IMR-90 (cell line): Measurements from ENCODE around the gene CARMIL1. TPM values are rescaled to one million over a fixed set of nuclear protein-coding genes. Genes with fewer than 3 reads are reported as not detected.

ENCODE experiments used
- ATAC-seq: fragments of 200-7000 bp; cut with Tn5 transposase; 2 replicates; pipeline ENCODE4 v1.9.1; 2020; ENCODE audit warnings: low read depth, mild to moderate bottlenecking, moderate library complexity
- BruUV-seq: library from RNA; stranded (reverse); fragments of 400-500 nt; replicated peaks from 2 replicates; lab custom pipeline; 2021; lab: Mats Ljungman, UMichigan
- CTCF ChIA-PET: fragments of 300-600 bp; formaldehyde crosslinking; extraction: SDS; loops from one replicate; lab custom pipeline; 2021; ENCODE audit warnings: antibody characterized with exemption; lab: Yijun Ruan, JAX
- POLR2A ChIA-PET: fragments of 300-600 bp; sonication (Branson Sonifier 250); formaldehyde crosslinking; loops from one replicate; lab custom pipeline; 2022; ENCODE audit warnings: antibody characterized with exemption; ENCODE audit not compliant: unreplicated experiment; lab: Charles Lee
- DNase-seq: peaks from one replicate; pipeline ENCODE4 v3.0.0; 2013
- H2AFZ ChIP-seq: replicated peaks from 2 replicates; pipeline ENCODE3; 2013; ENCODE audit warnings: low read length, mild to moderate bottlenecking; ENCODE audit not compliant: poor library complexity
- H2AK5ac ChIP-seq: 2 replicates; pipeline ENCODE4 v1.6.1; 2013; ENCODE audit warnings: low read depth, low read length, inconsistent platforms
- H2AK9ac ChIP-seq: replicated peaks from 2 replicates; pipeline ENCODE3; 2013; ENCODE audit warnings: mild to moderate bottlenecking, low read depth, low read length, moderate library complexity; ENCODE audit not compliant: poor library complexity
- H2BK120ac ChIP-seq: 2 replicates; pipeline ENCODE4 v1.6.1; 2013; ENCODE audit warnings: low read depth, low read length, inconsistent platforms
- H2BK15ac ChIP-seq: 3 replicates; pipeline ENCODE4 v1.6.1; 2013; ENCODE audit warnings: low read depth, low read length, inconsistent platforms
- H2BK20ac ChIP-seq: 2 replicates; pipeline ENCODE4 v1.6.1; 2013; ENCODE audit warnings: low read depth, mild to moderate bottlenecking, inconsistent platforms, low read length, moderate library complexity
- H2BK5ac ChIP-seq: 2 replicates; pipeline ENCODE4 v1.6.1; 2013; ENCODE audit warnings: mild to moderate bottlenecking, low read depth, low read length, inconsistent platforms; ENCODE audit not compliant: poor library complexity, severe bottlenecking
- H3K14ac ChIP-seq: replicated peaks from 2 replicates; pipeline ENCODE4 v1.6.1; 2013; ENCODE audit warnings: low read depth, low read length, inconsistent platforms
- H3K18ac ChIP-seq: 2 replicates; pipeline ENCODE4 v1.6.1; 2013; ENCODE audit warnings: low read depth, low read length, control low read depth
- H3K23ac ChIP-seq: 2 replicates; pipeline ENCODE4 v1.6.1; 2013; ENCODE audit warnings: low read depth, low read length, inconsistent platforms
- H3K27ac ChIP-seq: 2 replicates; pipeline ENCODE4 v1.5.1; 2013; ENCODE audit warnings: mild to moderate bottlenecking, control low read depth, low read length; ENCODE audit not compliant: insufficient read depth
- H3K27me3 ChIP-seq: 2 replicates; pipeline ENCODE4 v1.6.1; 2013; ENCODE audit warnings: low read length; ENCODE audit not compliant: control insufficient read depth, insufficient read depth
- H3K36me3 ChIP-seq: 2 replicates; pipeline ENCODE4 v1.6.1; 2013; ENCODE audit warnings: low read length, mixed read lengths; ENCODE audit not compliant: control insufficient read depth, insufficient read depth
- H3K4ac ChIP-seq: 2 replicates; pipeline ENCODE4 v1.6.1; 2013; ENCODE audit warnings: low read depth, low read length, inconsistent platforms
- H3K4me1 ChIP-seq: 2 replicates; pipeline ENCODE4 v1.6.1; 2013; ENCODE audit warnings: low read length, mixed read lengths; ENCODE audit not compliant: control insufficient read depth, insufficient read depth
- H3K4me2 ChIP-seq: 2 replicates; pipeline ENCODE4 v1.6.1; 2013; ENCODE audit warnings: low read depth, mild to moderate bottlenecking, control low read depth, low read length, moderate library complexity
- H3K4me3 ChIP-seq: 2 replicates; pipeline ENCODE4 v1.5.1; 2013; ENCODE audit warnings: low read depth, mild to moderate bottlenecking, control low read depth, low read length, moderate library complexity; ENCODE audit not compliant: insufficient read depth
- H3K56ac ChIP-seq: 2 replicates; pipeline ENCODE4 v1.6.1; 2013; ENCODE audit warnings: low read length, inconsistent platforms; ENCODE audit not compliant: insufficient read depth; ENCODE audit errors: extremely low read depth
- H3K79me1 ChIP-seq, 2 experiments: 2 replicates each; pipeline ENCODE4 v1.6.1; 2013; ENCODE audit warnings: low read length in 2 of 2, inconsistent platforms in 1 of 2, low read depth in 1 of 2
- H3K9ac ChIP-seq: 2 replicates; pipeline ENCODE4 v1.6.1; 2013; ENCODE audit warnings: low read depth, low read length, control low read depth
- H3K9me1 ChIP-seq: 2 replicates; pipeline ENCODE4 v1.6.1; 2013; ENCODE audit warnings: low read length, inconsistent platforms; ENCODE audit not compliant: insufficient read depth
- H3K9me3 ChIP-seq: 2 replicates; pipeline ENCODE4 v1.6.1; 2013; ENCODE audit warnings: low read length; ENCODE audit not compliant: control insufficient read depth, insufficient read depth
- H4K20me1 ChIP-seq: 2 replicates; pipeline ENCODE4 v1.6.1; 2013; ENCODE audit warnings: low read length, inconsistent platforms; ENCODE audit not compliant: insufficient read depth
- H4K5ac ChIP-seq: 2 replicates; pipeline ENCODE4 v1.6.1; 2013; ENCODE audit warnings: mild to moderate bottlenecking, low read depth, low read length, control low read depth
- H4K8ac ChIP-seq, 2 experiments: 2 replicates each; pipeline ENCODE4 v1.6.1; 2013; ENCODE audit warnings: low read depth in 2 of 2, low read length in 2 of 2, control low read depth in 1 of 2, inconsistent platforms in 1 of 2
- H4K91ac ChIP-seq: 2 replicates; pipeline ENCODE4 v1.6.1; 2013; ENCODE audit warnings: low read depth, low read length, inconsistent platforms; ENCODE audit not compliant: insufficient read depth
- BHLHE40 ChIP-seq: fragments of 150-350 bp; IDR thresholded peaks from 2 replicates; pipeline ENCODE4 v1.6.1; 2016; ENCODE audit warnings: mild to moderate bottlenecking, low read depth, low read length
- CEBPB ChIP-seq: IDR thresholded peaks from 2 replicates; pipeline ENCODE4 v1.6.1; 2012; ENCODE audit warnings: low read depth, low read length, improper control_type of control experiment
- CHD1 ChIP-seq: IDR thresholded peaks from 2 replicates; pipeline ENCODE4 v1.6.1; 2012; ENCODE audit warnings: low read depth, low read length, improper control_type of control experiment
- CTCF ChIP-seq: conservative IDR thresholded peaks from 2 replicates; pipeline ENCODE4 v1.5.1; 2012; ENCODE audit warnings: mild to moderate bottlenecking, low read depth, low read length, improper control_type of control experiment
- FOS ChIP-seq: fragments of 150-350 bp; IDR thresholded peaks from 2 replicates; pipeline ENCODE4 v1.6.1; 2016; ENCODE audit warnings: low read depth, low read length
- MAFK ChIP-seq: IDR thresholded peaks from 2 replicates; pipeline ENCODE4 v1.6.1; 2012; ENCODE audit warnings: low read depth, low read length, improper control_type of control experiment
- MXI1 ChIP-seq: IDR thresholded peaks from 2 replicates; pipeline ENCODE4 v1.6.1; 2012; ENCODE audit warnings: low read depth, mild to moderate bottlenecking, low read length, moderate library complexity, borderline replicate concordance
- NFE2L2 ChIP-seq: fragments of 150-350 bp; IDR thresholded peaks from 2 replicates; pipeline ENCODE4 v1.6.1; 2016; ENCODE audit warnings: low read depth, mild to moderate bottlenecking, low read length
- POLR2A ChIP-seq: IDR thresholded peaks from 2 replicates; pipeline ENCODE4 v1.6.1; 2012; ENCODE audit warnings: mild to moderate bottlenecking, low read depth, low read length
- RAD21 ChIP-seq: IDR thresholded peaks from 2 replicates; pipeline ENCODE4 v1.6.1; 2012; ENCODE audit warnings: low read length, improper control_type of control experiment
- RCOR1 ChIP-seq: IDR thresholded peaks from 2 replicates; pipeline ENCODE4 v1.6.1; 2012; ENCODE audit warnings: mild to moderate bottlenecking, low read length, improper control_type of control experiment; ENCODE audit not compliant: insufficient replicate concordance
- RFX5 ChIP-seq: IDR thresholded peaks from 2 replicates; pipeline ENCODE4 v1.8.0; 2012; ENCODE audit warnings: low read depth, mild to moderate bottlenecking, low read length, moderate library complexity
- SMC3 ChIP-seq: fragments of 150-350 bp; IDR thresholded peaks from 2 replicates; pipeline ENCODE4 v1.6.1; 2016; ENCODE audit warnings: low read depth, mild to moderate bottlenecking, antibody characterized with exemption, low read length, moderate library complexity
- WGBS, 2 experiments: methylation state at CpG; one replicate each; pipeline versions ENCODE4 v1.1.5 to v1.1.7; 2013; ENCODE audit warnings: missing lambda C conversion rate in 2 of 2; ENCODE audit not compliant: insufficient read length in 1 of 2; ENCODE audit errors: extremely low coverage in 2 of 2; 5-methylcytosine and 5-hydroxymethylcytosine counted together
- dilution Hi-C: fragments of 300-500 bp; cut with HindIII; formaldehyde crosslinking; loops from one replicate; pipeline ENCODE4 v1.14.3; 2018; ENCODE audit warnings: low sequenced_read_pairs; ENCODE audit not compliant: unreplicated experiment
- in situ Hi-C: fragments of 300-500 bp; cut with MboI; formaldehyde crosslinking; loops from 3 replicates; pipeline ENCODE4 v1.14.3; 2019; ENCODE audit warnings: low sequenced_read_pairs, inconsistent platforms, mixed read lengths
- intact Hi-C: fragments of 100-400 bp; cut with micrococcal nuclease; formaldehyde crosslinking; loops from 2 replicates; pipeline ENCODE4 v1.10.0; 2022
- polyA plus RNA-seq, 3 experiments: library from polyadenylated mRNA; depleted of rRNA; stranded (reverse); fragments of >200 nt; gene quantifications; 2 replicates each; pipeline ENCODE4 v1.2.3, GENCODE V29; 2012; ENCODE audit warnings: low replicate concordance in 1 of 3
- total RNA-seq: library from RNA; depleted of rRNA; stranded (reverse); fragments of >200 nt; gene quantifications from 2 replicates; pipeline ENCODE4 v1.2.3, GENCODE V29; 2012
- TF ChIP-seq, protein P1 (sequence below): fragments of 150-350 bp; IDR thresholded peaks from 2 replicates; pipeline ENCODE4 v1.6.1; 2017; ENCODE audit warnings: mild to moderate bottlenecking, antibody characterized with exemption, low read length, low read depth
- TF ChIP-seq, protein P2 (sequence below): fragments of 150-350 bp; IDR thresholded peaks from 2 replicates; pipeline ENCODE4 v1.6.1; 2016; ENCODE audit warnings: low read depth, mild to moderate bottlenecking, low read length, moderate library complexity, borderline replicate concordance

Gene CARMIL1
- total and polyA plus RNA-seq, 2 of the 4 experiments (the other 2 are of a cell fraction), result 1.3 to 2.9 TPM

DNA sequence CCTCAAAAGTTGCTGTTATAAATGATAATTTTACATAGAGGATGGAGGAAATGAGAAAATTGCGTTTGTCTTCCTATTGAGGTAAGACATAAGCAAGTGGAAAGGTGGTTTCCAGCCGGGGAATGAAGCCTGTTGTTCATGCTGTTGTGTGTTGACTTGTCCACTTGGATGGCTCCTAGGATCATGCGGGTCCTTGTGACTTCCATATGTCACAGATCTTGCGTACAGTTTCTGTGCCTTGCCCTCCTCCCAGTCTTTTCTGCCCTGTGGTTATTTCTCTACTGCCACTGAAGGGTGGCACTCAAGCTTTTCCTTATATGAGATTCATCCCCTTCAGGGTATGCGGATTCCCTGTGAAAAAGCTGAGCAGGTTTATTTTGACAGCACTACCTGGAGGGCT, 116.6 kb downstream of the CARMIL1 start:
- Histone ChIP-seq H3K4me1 (no peaks in the 10 kb centered on the region), H2BK5ac (no peak overlapping the region), H4K91ac (no peak overlapping the region), H3K14ac (no peak overlapping the region), H2AK9ac (no peak overlapping the region), H2AK5ac (no peak overlapping the region), H4K8ac (no peak overlapping the region), H3K9me1 (no peaks in the 10 kb centered on the region), H2BK20ac (no peak overlapping the region), H3K4me2 (no peak overlapping the region), H3K56ac (no peak overlapping the region), H4K5ac (no peak overlapping the region), H3K27me3 (no peaks in the 10 kb centered on the region), H3K4ac (no peak overlapping the region), H2BK120ac (no peak overlapping the region), H2BK15ac (no peak overlapping the region), H3K4me3 (no peak overlapping the region), H2AFZ (peak overlapping the region; percentile 17), H3K36me3 (no peaks in the 10 kb centered on the region), H3K27ac (no peak overlapping the region), H4K20me1 (no peaks in the 10 kb centered on the region), H3K79me1 (no peaks in the 10 kb centered on the region), H3K23ac (no peak overlapping the region), H3K9ac (no peak overlapping the region), H3K18ac (no peak overlapping the region), H3K9me3 (no peaks in the 10 kb centered on the region)
- ATAC-seq (no peak), DNase-seq (no peak)
- TF ChIP-seq MXI1, result no peak
- TF ChIP-seq CEBPB, result no peak
- TF ChIP-seq BHLHE40, result no peak
- TF ChIP-seq RCOR1, result no peak
- TF ChIP-seq POLR2A, result no peak
- TF ChIP-seq NFE2L2, result no peak
- TF ChIP-seq, protein P1, sequence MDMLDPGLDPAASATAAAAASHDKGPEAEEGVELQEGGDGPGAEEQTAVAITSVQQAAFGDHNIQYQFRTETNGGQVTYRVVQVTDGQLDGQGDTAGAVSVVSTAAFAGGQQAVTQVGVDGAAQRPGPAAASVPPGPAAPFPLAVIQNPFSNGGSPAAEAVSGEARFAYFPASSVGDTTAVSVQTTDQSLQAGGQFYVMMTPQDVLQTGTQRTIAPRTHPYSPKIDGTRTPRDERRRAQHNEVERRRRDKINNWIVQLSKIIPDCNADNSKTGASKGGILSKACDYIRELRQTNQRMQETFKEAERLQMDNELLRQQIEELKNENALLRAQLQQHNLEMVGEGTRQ, result no peak
- TF ChIP-seq MAFK, result no peak
- no peak for TF ChIP-seq CHD1
- no peak for TF ChIP-seq RFX5
- TF ChIP-seq RAD21, result no peak
- TF ChIP-seq CTCF, result no peak
- TF ChIP-seq, protein P2, sequence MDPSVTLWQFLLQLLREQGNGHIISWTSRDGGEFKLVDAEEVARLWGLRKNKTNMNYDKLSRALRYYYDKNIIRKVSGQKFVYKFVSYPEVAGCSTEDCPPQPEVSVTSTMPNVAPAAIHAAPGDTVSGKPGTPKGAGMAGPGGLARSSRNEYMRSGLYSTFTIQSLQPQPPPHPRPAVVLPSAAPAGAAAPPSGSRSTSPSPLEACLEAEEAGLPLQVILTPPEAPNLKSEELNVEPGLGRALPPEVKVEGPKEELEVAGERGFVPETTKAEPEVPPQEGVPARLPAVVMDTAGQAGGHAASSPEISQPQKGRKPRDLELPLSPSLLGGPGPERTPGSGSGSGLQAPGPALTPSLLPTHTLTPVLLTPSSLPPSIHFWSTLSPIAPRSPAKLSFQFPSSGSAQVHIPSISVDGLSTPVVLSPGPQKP, result no peak
- no peak for TF ChIP-seq FOS
- TF ChIP-seq SMC3, result no peak
- in situ Hi-C loops (no loop called here), intact Hi-C loops (no loop called here), dilution Hi-C loops (no loop called here)
- POLR2A ChIA-PET, result interaction anchor here (0.6 kb wide), 1 partner anchor 14 kb away, joined by 5 read pairs; no protein-coding TSS in a partner anchor
- WGBS, 2 experiments, result 40% methylated on average over 1 of the region's 5 CpGs; no CpG with 5 or more reads in 1 of the 2 experiments
- BruUV-seq, result no TSS peak
- CTCF ChIA-PET, result no interaction called here
